ENCODE measurements around the gene FERMT1.

FERMT1 gene

DNA sequence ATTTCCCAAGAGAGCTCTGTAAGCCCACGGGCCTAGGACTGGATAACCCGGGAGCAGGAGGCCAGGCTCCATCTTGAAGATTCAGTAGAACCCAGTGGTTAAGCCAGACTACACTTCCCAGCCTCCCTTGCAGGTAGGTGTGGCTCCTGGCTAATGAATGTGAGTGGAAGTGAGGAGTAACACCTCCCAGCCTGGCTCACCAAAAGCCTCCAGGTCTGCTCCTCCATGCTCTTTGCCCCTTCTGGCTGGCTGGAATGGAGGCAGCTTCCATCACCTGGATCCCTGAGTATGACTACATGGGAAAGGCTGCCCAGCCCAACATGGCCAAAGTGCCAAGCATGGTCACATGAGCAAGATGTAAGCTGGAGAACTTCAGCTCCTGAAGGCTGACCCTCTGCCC lies 78.7 kb downstream of the FERMT1 start:
- TF ChIP-seq RARB (CRISPR knock-in tag; IDR thresholded peaks at IDR 0.05) (no peak), ARNTL (CRISPR knock-in tag; IDR thresholded peaks at IDR 0.05; ENCODE audit: borderline replicate concordance, low read depth) (no peak), PPARA (CRISPR knock-in tag; IDR thresholded peaks at IDR 0.05; ENCODE audit: borderline replicate concordance) (no peak), SNAI2 (CRISPR knock-in tag; IDR thresholded peaks at IDR 0.05) (no peak), CSDC2 (CRISPR knock-in tag; IDR thresholded peaks at IDR 0.05) (no peak), TCF4 (CRISPR knock-in tag; IDR thresholded peaks at IDR 0.05; ENCODE audit: borderline replicate concordance) (no peak), ISL1 (CRISPR knock-in tag; IDR thresholded peaks at IDR 0.05) (no peak), ZC3H10 (CRISPR knock-in tag; IDR thresholded peaks at IDR 0.05) (no peak), ZNF565 (CRISPR knock-in tag; conservative IDR thresholded peaks at IDR 0.05; ENCODE audit: low read depth) (no peak), ZFP3 (CRISPR knock-in tag; IDR thresholded peaks at IDR 0.05) (no peak), OSR1 (CRISPR knock-in tag; IDR thresholded peaks at IDR 0.05) (no peak)
- TF ChIP-seq, protein P1, sequence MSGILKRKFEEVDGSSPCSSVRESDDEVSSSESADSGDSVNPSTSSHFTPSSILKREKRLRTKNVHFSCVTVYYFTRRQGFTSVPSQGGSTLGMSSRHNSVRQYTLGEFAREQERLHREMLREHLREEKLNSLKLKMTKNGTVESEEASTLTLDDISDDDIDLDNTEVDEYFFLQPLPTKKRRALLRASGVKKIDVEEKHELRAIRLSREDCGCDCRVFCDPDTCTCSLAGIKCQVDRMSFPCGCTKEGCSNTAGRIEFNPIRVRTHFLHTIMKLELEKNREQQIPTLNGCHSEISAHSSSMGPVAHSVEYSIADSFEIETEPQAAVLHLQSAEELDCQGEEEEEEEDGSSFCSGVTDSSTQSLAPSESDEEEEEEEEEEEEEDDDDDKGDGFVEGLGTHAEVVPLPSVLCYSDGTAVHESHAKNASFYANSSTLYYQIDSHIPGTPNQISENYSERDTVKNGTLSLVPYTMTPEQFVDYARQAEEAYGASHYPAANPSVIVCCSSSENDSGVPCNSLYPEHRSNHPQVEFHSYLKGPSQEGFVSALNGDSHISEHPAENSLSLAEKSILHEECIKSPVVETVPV (CRISPR knock-in tag; IDR thresholded peaks at IDR 0.05): no peak
- TF ChIP-seq, protein P2, sequence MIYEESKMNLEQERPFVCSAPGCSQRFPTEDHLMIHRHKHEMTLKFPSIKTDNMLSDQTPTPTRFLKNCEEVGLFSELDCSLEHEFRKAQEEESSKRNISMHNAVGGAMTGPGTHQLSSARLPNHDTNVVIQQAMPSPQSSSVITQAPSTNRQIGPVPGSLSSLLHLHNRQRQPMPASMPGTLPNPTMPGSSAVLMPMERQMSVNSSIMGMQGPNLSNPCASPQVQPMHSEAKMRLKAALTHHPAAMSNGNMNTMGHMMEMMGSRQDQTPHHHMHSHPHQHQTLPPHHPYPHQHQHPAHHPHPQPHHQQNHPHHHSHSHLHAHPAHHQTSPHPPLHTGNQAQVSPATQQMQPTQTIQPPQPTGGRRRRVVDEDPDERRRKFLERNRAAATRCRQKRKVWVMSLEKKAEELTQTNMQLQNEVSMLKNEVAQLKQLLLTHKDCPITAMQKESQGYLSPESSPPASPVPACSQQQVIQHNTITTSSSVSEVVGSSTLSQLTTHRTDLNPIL (CRISPR knock-in tag; IDR thresholded peaks at IDR 0.05; ENCODE audit: low read depth): no peak
- TF ChIP-seq, protein P3, sequence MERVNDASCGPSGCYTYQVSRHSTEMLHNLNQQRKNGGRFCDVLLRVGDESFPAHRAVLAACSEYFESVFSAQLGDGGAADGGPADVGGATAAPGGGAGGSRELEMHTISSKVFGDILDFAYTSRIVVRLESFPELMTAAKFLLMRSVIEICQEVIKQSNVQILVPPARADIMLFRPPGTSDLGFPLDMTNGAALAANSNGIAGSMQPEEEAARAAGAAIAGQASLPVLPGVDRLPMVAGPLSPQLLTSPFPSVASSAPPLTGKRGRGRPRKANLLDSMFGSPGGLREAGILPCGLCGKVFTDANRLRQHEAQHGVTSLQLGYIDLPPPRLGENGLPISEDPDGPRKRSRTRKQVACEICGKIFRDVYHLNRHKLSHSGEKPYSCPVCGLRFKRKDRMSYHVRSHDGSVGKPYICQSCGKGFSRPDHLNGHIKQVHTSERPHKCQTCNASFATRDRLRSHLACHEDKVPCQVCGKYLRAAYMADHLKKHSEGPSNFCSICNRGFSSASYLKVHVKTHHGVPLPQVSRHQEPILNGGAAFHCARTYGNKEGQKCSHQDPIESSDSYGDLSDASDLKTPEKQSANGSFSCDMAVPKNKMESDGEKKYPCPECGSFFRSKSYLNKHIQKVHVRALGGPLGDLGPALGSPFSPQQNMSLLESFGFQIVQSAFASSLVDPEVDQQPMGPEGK (CRISPR knock-in tag; IDR thresholded peaks at IDR 0.05; ENCODE audit: borderline replicate concordance): no peak
- peak; percentile 22; the same call in 1 of the 3 replicates for ATAC-seq

DNA sequence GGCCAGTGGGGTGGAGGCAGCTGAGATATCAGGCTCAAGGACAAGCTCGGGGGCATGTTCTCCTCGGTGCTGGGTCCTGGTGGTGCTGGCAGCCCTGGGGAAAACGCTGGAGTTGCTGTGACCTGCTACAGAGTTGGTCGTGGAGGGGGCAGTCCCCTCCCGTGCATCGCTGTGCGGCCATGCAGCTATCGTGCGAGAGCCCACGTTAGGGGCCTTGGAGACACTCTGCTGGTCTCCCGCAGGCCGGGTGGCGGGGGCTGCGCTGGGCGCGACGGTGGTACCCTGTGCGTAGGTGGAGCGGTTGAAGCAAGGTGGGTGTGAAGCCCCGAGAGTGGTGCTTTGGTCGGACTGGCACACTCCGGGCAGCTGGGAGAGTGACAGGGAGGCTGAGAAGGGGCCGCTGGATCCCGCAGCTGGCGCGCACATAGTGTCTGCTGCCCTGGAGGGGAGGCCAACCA lies 81.0 kb downstream of the FERMT1 start:
- TF ChIP-seq PPARA (CRISPR knock-in tag; IDR thresholded peaks at IDR 0.05; ENCODE audit: borderline replicate concordance) (no peak), TOX (CRISPR knock-in tag; IDR thresholded peaks at IDR 0.05; ENCODE audit: borderline replicate concordance) (no peak), ZNF565 (CRISPR knock-in tag; conservative IDR thresholded peaks at IDR 0.05; ENCODE audit: low read depth) (no peak), ZFP3 (CRISPR knock-in tag; IDR thresholded peaks at IDR 0.05) (no peak), ZFP30 (CRISPR knock-in tag; IDR thresholded peaks at IDR 0.05) (no peak), ARNTL (CRISPR knock-in tag; IDR thresholded peaks at IDR 0.05; ENCODE audit: borderline replicate concordance, low read depth) (no peak), ZNF8 (CRISPR knock-in tag; IDR thresholded peaks at IDR 0.05) (no peak), ZC3H10 (CRISPR knock-in tag; IDR thresholded peaks at IDR 0.05) (no peak), ISL1 (CRISPR knock-in tag; IDR thresholded peaks at IDR 0.05) (no peak)
- TF ChIP-seq, protein P3 (CRISPR knock-in tag; IDR thresholded peaks at IDR 0.05; ENCODE audit: borderline replicate concordance): no peak
- TF ChIP-seq, protein P2 (CRISPR knock-in tag; IDR thresholded peaks at IDR 0.05; ENCODE audit: low read depth): no peak
- TF ChIP-seq, protein P4, sequence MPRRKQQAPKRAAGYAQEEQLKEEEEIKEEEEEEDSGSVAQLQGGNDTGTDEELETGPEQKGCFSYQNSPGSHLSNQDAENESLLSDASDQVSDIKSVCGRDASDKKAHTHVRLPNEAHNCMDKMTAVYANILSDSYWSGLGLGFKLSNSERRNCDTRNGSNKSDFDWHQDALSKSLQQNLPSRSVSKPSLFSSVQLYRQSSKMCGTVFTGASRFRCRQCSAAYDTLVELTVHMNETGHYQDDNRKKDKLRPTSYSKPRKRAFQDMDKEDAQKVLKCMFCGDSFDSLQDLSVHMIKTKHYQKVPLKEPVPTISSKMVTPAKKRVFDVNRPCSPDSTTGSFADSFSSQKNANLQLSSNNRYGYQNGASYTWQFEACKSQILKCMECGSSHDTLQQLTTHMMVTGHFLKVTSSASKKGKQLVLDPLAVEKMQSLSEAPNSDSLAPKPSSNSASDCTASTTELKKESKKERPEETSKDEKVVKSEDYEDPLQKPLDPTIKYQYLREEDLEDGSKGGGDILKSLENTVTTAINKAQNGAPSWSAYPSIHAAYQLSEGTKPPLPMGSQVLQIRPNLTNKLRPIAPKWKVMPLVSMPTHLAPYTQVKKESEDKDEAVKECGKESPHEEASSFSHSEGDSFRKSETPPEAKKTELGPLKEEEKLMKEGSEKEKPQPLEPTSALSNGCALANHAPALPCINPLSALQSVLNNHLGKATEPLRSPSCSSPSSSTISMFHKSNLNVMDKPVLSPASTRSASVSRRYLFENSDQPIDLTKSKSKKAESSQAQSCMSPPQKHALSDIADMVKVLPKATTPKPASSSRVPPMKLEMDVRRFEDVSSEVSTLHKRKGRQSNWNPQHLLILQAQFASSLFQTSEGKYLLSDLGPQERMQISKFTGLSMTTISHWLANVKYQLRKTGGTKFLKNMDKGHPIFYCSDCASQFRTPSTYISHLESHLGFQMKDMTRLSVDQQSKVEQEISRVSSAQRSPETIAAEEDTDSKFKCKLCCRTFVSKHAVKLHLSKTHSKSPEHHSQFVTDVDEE (CRISPR knock-in tag; IDR thresholded peaks at IDR 0.05): no peak
- no peak; the same call in 2 of the 3 replicates for ATAC-seq

All from SK-N-SH treated with all-trans-retinoic acid at 6 μM for 48 hours (cell line).